SU-DHL-6 (cell line): ENCODE results near the gene PFKM.

ENCODE experiments used
- H2AFZ ChIP-seq: fragments of 200-600 bp; sonication (generic); 2 replicates; pipeline ENCODE4 v1.6.1; 2014; ENCODE audit warnings: low read depth, mild to moderate bottlenecking, moderate library complexity, mixed read lengths, antibody characterized with exemption, low read length; ENCODE audit not compliant: severe bottlenecking
- H3F3A ChIP-seq: fragments of 200-600 bp; shearing (Covaris generic); 2 replicates; pipeline ENCODE4 v1.6.0; 2016; ENCODE audit warnings: antibody characterized with exemption, mild to moderate bottlenecking; ENCODE audit not compliant: insufficient read depth
- H3K27ac ChIP-seq: fragments of 200-600 bp; sonication (generic); 2 replicates; pipeline ENCODE4 v1.5.1; 2016; ENCODE audit warnings: low read depth, mild to moderate bottlenecking, low read length, moderate library complexity, mixed read lengths
- H3K27me3 ChIP-seq: fragments of 200-600 bp; sonication (generic), shearing (Covaris generic); 2 replicates; pipeline ENCODE4 v1.6.0; 2014; ENCODE audit warnings: mild to moderate bottlenecking, low read length
- H3K36me3 ChIP-seq: fragments of 200-600 bp; sonication (generic); 2 replicates; pipeline ENCODE4 v1.6.1; 2014; ENCODE audit warnings: mild to moderate bottlenecking, low read length, mixed read lengths
- H3K4me2 ChIP-seq: fragments of 300-600, 200-600 bp; shearing (Covaris generic), sonication (generic); 2 replicates; pipeline ENCODE4 v1.6.0; 2014; ENCODE audit warnings: low read length, low read depth, mild to moderate bottlenecking; ENCODE audit not compliant: poor library complexity, severe bottlenecking
- H3K4me3 ChIP-seq: fragments of 200-600 bp; sonication (generic); 2 replicates; pipeline ENCODE4 v1.5.1; 2014; ENCODE audit warnings: antibody characterized with exemption, low read length, mild to moderate bottlenecking, mixed read lengths; ENCODE audit not compliant: insufficient read depth, poor library complexity, severe bottlenecking
- H3K79me2 ChIP-seq: fragments of 200-600 bp; sonication (generic); 2 replicates; pipeline ENCODE4 v1.6.1; 2014; ENCODE audit warnings: mild to moderate bottlenecking, low read length, moderate library complexity; ENCODE audit not compliant: insufficient read depth
- H3K9ac ChIP-seq: fragments of 200-600 bp; sonication (generic); 2 replicates; pipeline ENCODE4 v1.7.0; 2014; ENCODE audit warnings: mild to moderate bottlenecking, low read length
- H3K9me2 ChIP-seq: fragments of 200-600 bp; sonication (generic); replicated peaks from 2 replicates; pipeline ENCODE4 v1.6.1; 2014; ENCODE audit warnings: low read length; ENCODE audit not compliant: insufficient read depth
- H3K9me3 ChIP-seq: fragments of 200-600 bp; sonication (generic); 2 replicates; pipeline ENCODE4 v1.6.1; 2014; ENCODE audit warnings: low read length, mixed read lengths; ENCODE audit not compliant: insufficient read depth
- H4K20me1 ChIP-seq: fragments of 200-600 bp; sonication (generic); 2 replicates; pipeline ENCODE4 v1.6.1; 2014; ENCODE audit warnings: low read depth, mild to moderate bottlenecking, antibody characterized with exemption, low read length, moderate library complexity, mixed read lengths
- CTCF ChIP-seq: fragments of 200-600 bp; sonication (generic); IDR thresholded peaks from one replicate; pipeline ENCODE4 v1.5.1; 2017; ENCODE audit warnings: antibody characterized with exemption, mild to moderate bottlenecking, low read length, moderate library complexity; ENCODE audit not compliant: insufficient read depth, poor library complexity, severe bottlenecking
- EZH2phosphoT487 ChIP-seq: fragments of 200-600 bp; sonication (generic), shearing (Covaris generic); conservative IDR thresholded peaks from 2 replicates; pipeline ENCODE4 v1.6.1; 2018; ENCODE audit warnings: mild to moderate bottlenecking, antibody characterized with exemption, low read length, moderate library complexity, mixed read lengths

The PFKM gene

GRCh38 chr12:48128800-48129199 is 9.6 kb downstream of the PFKM start:
- no peak overlapping the region for H3K9ac ChIP-seq
- no peaks in the 10 kb centered on the region for H3F3A ChIP-seq
- H3K79me2 ChIP-seq: no peaks in the 10 kb centered on the region
- H3K4me3 ChIP-seq: no peak overlapping the region
- H2AFZ ChIP-seq: no peak overlapping the region
- H3K9me2 ChIP-seq: no peaks in the 10 kb centered on the region
- no peaks in the 10 kb centered on the region for H4K20me1 ChIP-seq
- H3K9me3 ChIP-seq: no peaks in the 10 kb centered on the region
- H3K27ac ChIP-seq: no peak overlapping the region
- no peak overlapping the region for H3K4me2 ChIP-seq
- TF ChIP-seq EZH2phosphoT487: no peak
- TF ChIP-seq CTCF: no peak
- no peaks in the 10 kb centered on the region for H3K36me3 ChIP-seq
- no peaks in the 10 kb centered on the region for H3K27me3 ChIP-seq

GRCh38 chr12:48129376-48129775 is 10.2 kb downstream of the PFKM start:
- no peaks in the 10 kb centered on the region for H4K20me1 ChIP-seq
- no peak overlapping the region for H3K4me3 ChIP-seq
- H3K27ac ChIP-seq: no peak overlapping the region
- H3K79me2 ChIP-seq: no peaks in the 10 kb centered on the region
- H3K9ac ChIP-seq: no peak overlapping the region
- TF ChIP-seq EZH2phosphoT487 (no peak), CTCF (no peak)
- H3F3A ChIP-seq: no peaks in the 10 kb centered on the region
- H3K27me3 ChIP-seq: no peaks in the 10 kb centered on the region
- no peaks in the 10 kb centered on the region for H3K9me3 ChIP-seq
- no peaks in the 10 kb centered on the region for H3K9me2 ChIP-seq
- H3K36me3 ChIP-seq: 0 out of 2 replicates have a peak, but pooled peaks cover 5% of the 10 kb centered on the region
- H2AFZ ChIP-seq: no peak overlapping the region
- H3K4me2 ChIP-seq: no peak overlapping the region

- Histone ChIP-seq H4K20me1 (no peaks in the 10 kb centered on the region), H3K27me3 (no peaks in the 10 kb centered on the region), H3K27ac (no peak overlapping the region), H3K79me2 (no peaks in the 10 kb centered on the region), H3K36me3 (0 out of 2 replicates have a peak, but pooled peaks cover 5% of the 10 kb centered on the region), H3K4me2 (no peak overlapping the region), H3K9me2 (no peaks in the 10 kb centered on the region), H2AFZ (no peak overlapping the region), H3K9ac (no peak overlapping the region), H3K9me3 (no peaks in the 10 kb centered on the region), H3F3A (no peaks in the 10 kb centered on the region), H3K4me3 (no peak overlapping the region)
- TF ChIP-seq EZH2phosphoT487 (no peak), CTCF (no peak)
Measured at GRCh38 chr12:48131517-48131916, 12.4 kb downstream of the PFKM start.

GRCh38 chr12:48132826-48133225 is 13.7 kb downstream of the PFKM start:
- no peak overlapping the region for H3K4me2 ChIP-seq
- no peak overlapping the region for H3K27ac ChIP-seq
- H3K79me2 ChIP-seq: no peaks in the 10 kb centered on the region
- 0 out of 2 replicates have a peak, but pooled peaks cover 5% of the 10 kb centered on the region for H3K36me3 ChIP-seq
- no peaks in the 10 kb centered on the region for H4K20me1 ChIP-seq
- no peak overlapping the region for H3K9ac ChIP-seq
- H3K4me3 ChIP-seq: no peak overlapping the region
- H3K9me3 ChIP-seq: no peaks in the 10 kb centered on the region
- TF ChIP-seq EZH2phosphoT487: no peak
- TF ChIP-seq CTCF: no peak
- H3K27me3 ChIP-seq: no peaks in the 10 kb centered on the region
- H3K9me2 ChIP-seq: no peaks in the 10 kb centered on the region
- H2AFZ ChIP-seq: no peak overlapping the region
- H3F3A ChIP-seq: no peaks in the 10 kb centered on the region
